Endothelial cell of hepatic sinusoid (primary cell): ENCODE data around the gene ZFP69.

Experiments used
- in situ Hi-C: cut with HindIII; loops from 2 replicates; pipeline ENCODE4 v1.10.0; 2017; ENCODE audit warnings: low sequenced_read_pairs

Gene ZFP69

GRCh38 chr1:40508375-40509341 is 31.6 kb downstream of the ZFP69 start, which contains the start of gene EXO5:
Gene EXO5, plus strand, starts transcription at chr1:40508767. Its CDS starts 5,778 bp downstream, at chr1:40514545.
- in situ Hi-C loops = no loop called here

GRCh38 chr1:40519517-40519916 is 42.4 kb downstream of the ZFP69 start:
- in situ Hi-C loops = no loop called here

- in situ Hi-C loops = no loop called here
Measured at GRCh38 chr1:40530735-40531380, 53.8 kb downstream of the ZFP69 start.

GRCh38 chr1:40531381-40532061 is 54.4 kb downstream of the ZFP69 start, which contains the start of gene ZNF684:
Gene ZNF684, plus strand, starts transcription at chr1:40531637. Its CDS starts 1,530 bp downstream, at chr1:40533167.
- in situ Hi-C loops = no loop called here

GRCh38 chr1:40532062-40532389 is 54.9 kb downstream of the ZFP69 start:
- in situ Hi-C loops = no loop called here

- in situ Hi-C loops = no loop called here
Measured at GRCh38 chr1:40532844-40533424, 55.8 kb downstream of the ZFP69 start.

GRCh38 chr1:40534589-40534988 is 57.5 kb downstream of the ZFP69 start:
- in situ Hi-C loops = no loop called here

- in situ Hi-C loops = no loop called here
Measured at GRCh38 chr1:40535732-40536131, 58.6 kb downstream of the ZFP69 start.

GRCh38 chr1:40539338-40539737 is 62.2 kb downstream of the ZFP69 start:
- in situ Hi-C loops = no loop called here
